Stimulated activated naive B cell treated with anti-CD40 and anti-IgM and Interleukin-4, amounts not matched to agents 10 μg/mL and 1 μg/mL and 100 μg/mL, for 72 hours (primary cell): ENCODE results near the gene AP2A1.

Source experiments
- ATAC-seq, 2 donors: fragments of 150-1000 bp; cut with Tn5 transposase; replicated peaks; 2 replicates each; pipeline ENCODE4 v1.10.0; 2021; ENCODE audit warnings: moderate library complexity in 1 of 2
- DNase-seq: peaks from one replicate; pipeline ENCODE4 v3.0.0; 2021
- H3K27ac Mint-ChIP-seq: one replicate; pipeline ENCODE4 v1.8.0; 2022; ENCODE audit warnings: mild to moderate bottlenecking, mixed read lengths
- H3K27me3 Mint-ChIP-seq, 2 donors: one replicate each; pipeline ENCODE4 v1.8.0; 2022; ENCODE audit warnings: mixed read lengths in 2 of 2
- H3K36me3 Mint-ChIP-seq, 2 donors: one replicate each; pipeline ENCODE4 v1.8.0; 2022; ENCODE audit warnings: mixed read lengths in 2 of 2, mild to moderate bottlenecking in 1 of 2
- H3K4me1 Mint-ChIP-seq, 2 donors: one replicate each; pipeline ENCODE4 v1.8.0; 2022; ENCODE audit warnings: mixed read lengths in 2 of 2, mild to moderate bottlenecking in 1 of 2
- H3K4me3 Mint-ChIP-seq, 2 donors: one replicate each; pipeline ENCODE4 v1.8.0; 2022; ENCODE audit warnings: mild to moderate bottlenecking in 2 of 2, mixed read lengths in 2 of 2, moderate library complexity in 1 of 2
- H3K9me3 Mint-ChIP-seq, 2 donors: one replicate each; pipeline ENCODE4 v1.8.0; 2022; ENCODE audit warnings: mixed read lengths in 2 of 2, mild to moderate bottlenecking in 1 of 2

The AP2A1 gene

DNA sequence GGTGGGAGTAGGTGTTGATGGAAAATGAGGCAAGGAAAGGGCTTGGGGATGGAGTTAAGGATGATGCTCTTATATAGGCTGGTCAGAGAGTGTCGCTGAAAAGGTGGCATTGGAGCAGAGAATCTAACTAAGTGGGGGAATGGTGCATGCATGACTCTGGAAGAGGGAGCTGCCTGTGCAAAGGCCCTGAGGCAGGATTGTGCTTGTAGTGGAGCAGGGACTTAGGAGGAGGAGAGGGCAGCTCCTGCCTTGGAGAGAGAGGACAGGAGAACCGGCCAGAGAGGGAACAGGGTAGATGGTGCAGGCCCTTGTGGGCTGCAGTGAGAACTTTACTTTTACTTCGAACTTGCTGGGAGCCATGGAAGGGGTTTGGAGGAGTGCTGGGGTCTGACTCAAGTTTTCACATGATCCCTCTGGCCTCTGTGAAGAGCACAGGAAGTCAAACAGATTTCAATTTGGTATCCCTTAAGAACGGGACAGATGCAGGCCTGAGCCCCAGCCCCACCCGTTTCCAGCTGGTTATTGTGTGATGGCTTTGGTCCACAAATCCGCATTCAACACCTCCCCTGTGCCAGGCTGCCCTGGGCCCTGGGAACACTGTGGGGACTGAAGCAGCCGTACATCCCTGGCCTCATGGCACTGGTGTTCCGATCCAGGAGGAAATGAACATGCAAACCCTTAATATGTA is 7.0 kb downstream of the AP2A1 start:
- DNase-seq (no peak), ATAC-seq (no peak)
- Mint-ChIP-seq H3K36me3 (peaks cover 27 to 29% of the 10 kb centered on the region in 2 donors), H3K9me3 (no peaks in the 10 kb centered on the region), H3K4me1 (peaks cover 15 to 19% of the 10 kb centered on the region in 2 donors), H3K27me3 (no peaks in the 10 kb centered on the region), H3K27ac (no peak overlapping the region), H3K4me3 (no peak overlapping the region)

DNA sequence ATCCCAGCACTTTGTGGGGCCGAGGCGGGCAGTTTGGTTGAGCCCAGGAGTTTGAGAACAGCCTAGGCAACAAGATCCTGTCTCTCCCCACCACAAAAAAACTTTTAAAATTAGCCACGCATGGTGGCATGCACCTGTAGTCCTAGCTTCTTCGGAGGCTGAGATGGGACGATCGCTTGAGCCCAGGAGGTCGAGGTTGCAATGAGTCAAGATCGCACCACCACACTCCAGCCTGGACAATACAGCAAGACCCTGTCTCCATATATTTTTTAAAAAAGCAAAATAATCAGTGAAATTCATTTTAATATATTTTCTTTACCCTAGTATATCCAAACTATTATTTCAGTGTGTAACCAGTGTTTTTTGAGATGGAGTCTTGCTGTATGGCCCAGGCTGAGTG is 8.2 kb downstream of the AP2A1 start:
- Mint-ChIP-seq H3K36me3 (peaks cover 23 to 26% of the 10 kb centered on the region in 2 donors), H3K9me3 (no peaks in the 10 kb centered on the region), H3K4me1 (peaks cover 16 to 17% of the 10 kb centered on the region in 2 donors), H3K27ac (no peak overlapping the region), H3K27me3 (no peaks in the 10 kb centered on the region), H3K4me3 (no peak overlapping the region)
- no peak for ATAC-seq
- DNase-seq: no peak

DNA sequence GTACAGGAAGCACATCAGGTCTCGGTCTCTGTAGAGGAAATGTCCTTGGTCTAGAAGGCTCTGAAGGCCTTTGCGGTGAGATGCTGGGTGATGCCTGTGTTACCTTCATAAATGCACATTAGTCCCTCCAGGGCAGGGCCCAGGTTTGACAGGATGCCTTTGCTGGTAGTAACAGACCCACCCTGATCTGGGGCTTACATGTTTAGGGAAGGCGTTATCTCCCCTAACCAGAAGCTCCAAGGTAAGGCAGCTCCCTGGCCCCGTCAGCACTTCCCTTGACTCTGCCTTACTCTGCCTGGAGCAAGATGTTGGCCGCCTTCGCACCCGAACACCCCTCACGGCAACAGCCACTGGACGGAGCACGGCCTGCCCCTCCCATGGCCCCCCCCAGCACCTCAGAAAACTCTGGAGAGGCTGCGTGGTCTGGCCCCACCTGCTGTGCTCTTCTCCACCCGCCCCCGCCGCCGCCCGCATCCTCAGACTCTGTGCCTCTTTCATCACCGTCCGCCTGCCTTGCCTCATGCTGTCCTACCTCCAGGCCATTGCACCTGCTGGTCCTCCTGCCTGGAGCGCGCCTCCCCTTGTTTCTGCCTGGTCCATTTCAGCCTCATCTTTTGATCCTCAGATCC is 9.1 kb downstream of the AP2A1 start:
- no peaks in the 10 kb centered on the region for H3K9me3 Mint-ChIP-seq
- H3K27me3 Mint-ChIP-seq: no peaks in the 10 kb centered on the region
- no peak for DNase-seq
- H3K4me3 Mint-ChIP-seq: no peak overlapping the region
- peaks cover 29 to 35% of the 10 kb centered on the region in 2 donors for H3K36me3 Mint-ChIP-seq
- peaks cover 24 to 25% of the 10 kb centered on the region in 2 donors for H3K4me1 Mint-ChIP-seq
- no peak for ATAC-seq
- peak overlapping the region; percentile 37 for H3K27ac Mint-ChIP-seq

DNA sequence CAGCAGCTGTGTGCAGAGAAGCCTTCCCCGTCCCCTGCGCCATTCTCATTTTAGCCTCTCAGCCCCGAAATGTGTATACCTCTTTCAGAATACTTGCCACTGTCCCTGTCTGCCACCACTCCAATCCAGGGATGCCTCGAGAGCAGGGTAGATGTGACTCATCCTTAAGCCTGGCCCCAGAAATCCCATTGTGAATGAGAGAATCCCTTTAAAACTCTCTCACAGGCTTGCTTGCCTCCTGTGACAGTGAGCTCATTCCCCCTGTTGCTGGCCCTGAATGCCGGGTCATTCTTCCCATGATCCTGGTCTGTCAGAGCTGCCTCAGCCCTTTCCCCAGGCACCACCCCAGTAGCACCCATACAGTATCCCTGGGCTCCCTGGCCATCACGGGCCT is 9.6 kb downstream of the AP2A1 start:
- H3K27ac Mint-ChIP-seq: peak overlapping the region; percentile 37
- peaks cover 29 to 30% of the 10 kb centered on the region in 2 donors for H3K4me1 Mint-ChIP-seq
- peaks cover 32 to 40% of the 10 kb centered on the region in 2 donors for H3K36me3 Mint-ChIP-seq
- no peaks in the 10 kb centered on the region for H3K27me3 Mint-ChIP-seq
- ATAC-seq (no peak), DNase-seq (no peak)
- H3K4me3 Mint-ChIP-seq: no peak overlapping the region
- H3K9me3 Mint-ChIP-seq: no peaks in the 10 kb centered on the region

DNA sequence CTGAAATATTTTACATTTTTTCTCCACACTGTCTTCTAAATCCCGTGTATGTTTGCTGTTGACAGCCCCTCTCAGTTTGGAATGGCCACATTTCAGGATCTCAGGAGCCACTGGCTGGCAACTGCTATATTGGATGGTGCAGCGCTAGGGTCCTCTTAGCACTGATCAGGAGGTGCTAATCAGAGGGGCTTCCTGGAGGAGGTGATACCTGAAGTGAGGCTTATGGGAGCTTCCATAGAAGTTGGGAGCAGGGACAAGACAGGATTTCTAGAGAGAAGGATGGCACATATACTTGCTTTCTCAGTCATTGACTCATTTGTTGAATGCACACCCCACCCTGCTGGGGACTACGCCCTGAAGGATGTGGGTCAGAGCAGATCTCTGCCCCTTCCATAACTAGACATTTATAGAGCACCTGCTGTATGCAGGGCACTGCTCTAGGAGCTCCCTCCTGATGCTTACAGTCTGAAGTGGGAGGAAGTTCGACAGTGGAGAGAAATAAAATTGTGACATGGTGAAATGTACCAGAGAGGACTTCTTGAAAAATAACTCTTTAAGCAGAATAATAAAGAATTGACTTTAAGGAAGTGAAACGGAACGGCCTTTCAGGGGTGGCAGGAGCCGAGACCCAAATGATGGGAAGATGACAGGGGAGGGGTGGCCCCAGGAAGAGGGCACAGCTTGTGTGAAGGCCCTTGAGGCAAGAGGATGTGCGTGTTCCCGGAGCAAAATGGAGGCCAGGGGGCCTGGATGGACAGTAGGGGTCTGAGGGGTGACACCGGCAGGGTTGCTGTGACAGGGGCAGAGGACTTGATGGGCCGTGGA is 13.1 kb downstream of the AP2A1 start:
- no peaks in the 10 kb centered on the region for H3K27me3 Mint-ChIP-seq
- peaks cover 22 to 23% of the 10 kb centered on the region in 2 donors for H3K4me1 Mint-ChIP-seq
- peaks cover 36 to 52% of the 10 kb centered on the region in 2 donors for H3K36me3 Mint-ChIP-seq
- H3K27ac Mint-ChIP-seq: peak overlapping the region; percentile 95
- no peaks in the 10 kb centered on the region for H3K9me3 Mint-ChIP-seq
- DNase-seq (peak; percentile 21), ATAC-seq (peak; percentile 91 to 92)
- peak overlapping the region; percentile 46 to 70 for H3K4me3 Mint-ChIP-seq

DNA sequence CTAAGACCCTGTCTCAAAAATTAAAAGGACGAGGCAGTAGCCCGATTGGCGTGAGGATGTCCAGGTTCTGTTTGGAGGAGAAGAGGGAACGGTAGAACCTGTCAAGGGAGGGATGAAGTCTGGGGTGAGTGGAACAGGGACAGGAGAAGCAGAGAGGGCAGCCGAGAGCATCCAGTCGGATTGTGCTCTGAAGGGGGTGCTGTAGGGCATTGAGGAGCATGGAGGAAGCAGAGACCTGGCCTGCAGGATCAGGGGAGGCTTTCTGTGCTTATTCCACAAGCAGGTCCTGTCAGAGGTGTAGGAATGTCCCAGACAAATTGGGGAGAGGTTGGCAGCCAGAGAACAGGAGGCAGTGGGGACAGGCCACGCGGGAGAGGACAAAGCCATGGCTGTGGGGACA is 14.1 kb downstream of the AP2A1 start:
- Mint-ChIP-seq H3K4me3 (peak overlapping the region; percentile 3 to 14), H3K36me3 (peaks cover 42 to 58% of the 10 kb centered on the region in 2 donors), H3K27me3 (no peaks in the 10 kb centered on the region), H3K4me1 (peaks cover 22 to 23% of the 10 kb centered on the region in 2 donors), H3K9me3 (no peaks in the 10 kb centered on the region), H3K27ac (peak overlapping the region; percentile 95)
- no peak for DNase-seq
- no peak for ATAC-seq

DNA sequence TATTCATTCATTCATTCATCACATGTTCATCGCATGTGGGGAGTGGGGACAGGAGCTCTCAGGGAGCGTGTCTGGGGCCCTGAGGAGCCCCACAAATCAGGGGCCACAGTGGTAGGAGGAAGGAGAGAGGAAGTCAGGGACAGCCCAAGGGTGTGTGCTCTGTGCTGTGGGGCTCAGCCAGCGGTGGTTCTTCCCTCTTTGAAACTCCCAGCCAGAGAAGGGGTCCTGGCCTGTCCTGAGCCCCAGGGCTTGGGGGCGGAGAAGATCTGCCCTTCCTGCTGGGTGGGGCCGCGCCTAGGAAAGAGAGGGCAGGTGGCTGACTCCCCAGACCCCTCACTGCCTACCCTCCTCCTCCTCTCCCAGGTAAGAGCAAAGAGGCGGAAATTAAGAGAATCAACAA is 14.6 kb downstream of the AP2A1 start:
- Mint-ChIP-seq H3K27me3 (no peaks in the 10 kb centered on the region), H3K4me3 (no peak overlapping the region), H3K27ac (peak overlapping the region; percentile 95), H3K36me3 (peaks cover 40 to 57% of the 10 kb centered on the region in 2 donors), H3K9me3 (no peaks in the 10 kb centered on the region), H3K4me1 (peaks cover 21 to 23% of the 10 kb centered on the region in 2 donors)
- ATAC-seq: no peak
- DNase-seq: no peak

DNA sequence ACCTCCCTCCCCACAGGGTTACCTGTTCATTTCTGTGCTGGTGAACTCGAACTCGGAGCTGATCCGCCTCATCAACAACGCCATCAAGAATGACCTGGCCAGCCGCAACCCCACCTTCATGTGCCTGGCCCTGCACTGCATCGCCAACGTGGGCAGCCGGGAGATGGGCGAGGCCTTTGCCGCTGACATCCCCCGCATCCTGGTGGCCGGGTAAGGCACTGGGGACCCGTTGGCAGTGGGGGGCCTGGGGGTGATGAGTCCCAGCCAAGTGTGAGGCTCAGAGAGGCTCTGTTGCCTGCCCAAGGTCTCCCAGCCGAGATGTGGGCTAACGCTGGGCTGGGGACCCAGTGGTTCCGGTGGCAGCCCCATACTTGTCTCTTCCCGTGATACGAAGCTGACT is 15.7 kb downstream of the AP2A1 start:
- Mint-ChIP-seq H3K27ac (peak overlapping the region; percentile 47), H3K27me3 (no peaks in the 10 kb centered on the region)

DNA sequence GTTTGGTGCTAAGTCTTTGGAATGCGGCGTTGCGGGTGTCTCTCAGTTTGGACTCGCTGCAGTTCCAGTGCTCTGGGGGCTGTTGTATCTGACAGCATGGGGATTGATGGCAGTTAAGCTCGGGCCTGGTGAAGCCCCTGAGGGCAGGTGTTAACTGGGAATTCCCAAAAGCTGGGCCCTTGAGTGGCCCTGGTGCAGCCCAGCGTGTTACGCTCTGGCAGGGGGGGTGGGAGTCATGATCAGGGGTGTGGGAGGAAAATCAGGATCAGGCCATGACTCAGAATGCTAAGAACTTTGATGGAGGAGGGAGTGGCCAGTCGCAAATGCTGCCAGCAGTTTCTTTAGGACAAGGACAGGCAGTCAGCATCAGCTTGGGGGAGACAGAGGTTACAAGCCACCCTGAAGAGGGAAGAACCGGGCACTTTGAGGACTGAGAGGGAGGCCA is 19.6 kb downstream of the AP2A1 start:
- Mint-ChIP-seq H3K4me1 (peaks cover 2 to 4% of the 10 kb centered on the region in 2 donors), H3K9me3 (no peaks in the 10 kb centered on the region), H3K27ac (peak overlapping the region; percentile 31), H3K27me3 (no peaks in the 10 kb centered on the region), H3K4me3 (no peak overlapping the region), H3K36me3 (peaks cover 43 to 74% of the 10 kb centered on the region in 2 donors)
- DNase-seq: no peak
- ATAC-seq: no peak

More for the DNA sequence above, 15.7 kb downstream of the AP2A1 start:
- peaks cover 23% of the 10 kb centered on the region in 2 donors for H3K4me1 Mint-ChIP-seq
- H3K9me3 Mint-ChIP-seq: no peaks in the 10 kb centered on the region
- DNase-seq (no peak), ATAC-seq (no peak)
- peaks cover 42 to 62% of the 10 kb centered on the region in 2 donors for H3K36me3 Mint-ChIP-seq
- no peak overlapping the region for H3K4me3 Mint-ChIP-seq

DNA sequence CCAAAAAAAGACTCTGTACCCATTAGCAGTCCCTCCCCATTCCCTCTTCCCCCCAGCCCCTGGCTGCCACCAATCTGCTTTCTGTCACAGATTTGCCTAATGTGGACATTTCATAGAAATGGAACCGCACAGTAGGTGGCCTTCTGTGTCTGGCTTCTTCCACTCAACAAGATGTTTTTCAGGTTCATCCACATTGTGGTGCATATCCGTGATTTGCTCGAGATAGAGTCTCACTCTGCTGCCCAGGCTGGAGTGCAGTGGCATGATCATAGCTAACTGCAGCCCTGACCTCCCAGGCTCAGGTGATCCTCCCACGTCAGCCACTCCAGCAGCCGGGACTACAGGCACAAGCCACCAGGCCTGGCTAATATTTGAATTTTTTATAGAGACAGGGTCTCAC is 20.9 kb downstream of the AP2A1 start:
- DNase-seq (no peak), ATAC-seq (no peak)
- H3K36me3 Mint-ChIP-seq: peaks cover 52 to 73% of the 10 kb centered on the region in 2 donors
- H3K9me3 Mint-ChIP-seq: no peaks in the 10 kb centered on the region
- no peak overlapping the region for H3K4me3 Mint-ChIP-seq
- H3K27ac Mint-ChIP-seq: no peak overlapping the region
- no peaks in the 10 kb centered on the region for H3K27me3 Mint-ChIP-seq
- peaks cover 0 to 4% of the 10 kb centered on the region in 2 donors for H3K4me1 Mint-ChIP-seq

DNA sequence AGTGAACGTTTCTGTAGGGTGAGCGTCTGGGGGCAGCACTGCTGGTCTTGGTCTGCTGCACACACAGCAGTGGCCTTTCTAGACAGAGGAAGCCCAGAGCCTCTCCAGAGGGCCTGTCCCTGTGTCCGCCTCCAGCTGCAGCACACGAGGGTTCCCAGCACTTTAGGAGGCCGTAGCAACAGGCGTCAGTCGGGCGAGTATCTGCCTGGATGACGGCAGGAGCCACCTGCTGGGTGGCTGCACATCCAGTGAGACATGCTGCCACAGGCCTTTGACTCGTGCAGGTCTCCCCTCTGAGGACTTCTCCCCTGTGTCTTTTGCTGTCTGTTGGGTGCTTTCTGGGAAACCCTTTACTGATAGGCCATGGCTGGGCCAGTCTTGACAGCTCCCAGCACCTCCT is 22.1 kb downstream of the AP2A1 start:
- no peaks in the 10 kb centered on the region for H3K9me3 Mint-ChIP-seq

DNA sequence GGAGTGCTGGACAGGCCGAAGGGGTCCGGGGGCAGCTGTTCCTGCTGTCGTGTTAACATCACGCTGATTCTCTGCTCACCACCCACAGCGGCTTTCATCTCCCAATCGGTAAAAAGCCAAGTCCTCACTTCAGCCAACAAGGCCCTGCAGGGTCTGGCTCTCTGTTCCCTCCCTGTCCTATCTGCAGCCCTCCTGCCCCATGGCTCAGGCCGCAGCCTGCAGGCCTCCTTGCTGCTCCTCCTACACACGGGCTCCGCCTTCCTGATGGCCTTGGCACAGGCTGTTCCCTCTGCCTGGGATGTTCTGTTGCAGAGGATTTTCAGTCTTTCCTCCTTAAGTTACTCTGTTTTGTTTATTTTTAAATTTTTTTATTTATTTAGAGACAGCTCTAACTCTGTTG is 24.1 kb downstream of the AP2A1 start:
- ATAC-seq: no peak
- Mint-ChIP-seq H3K27me3 (no peaks in the 10 kb centered on the region), H3K4me3 (no peak overlapping the region)

More for the DNA sequence above, 22.1 kb downstream of the AP2A1 start:
- H3K4me1 Mint-ChIP-seq: peaks cover 6 to 9% of the 10 kb centered on the region in 2 donors
- H3K27ac Mint-ChIP-seq: no peak overlapping the region
- H3K36me3 Mint-ChIP-seq: peaks cover 49 to 71% of the 10 kb centered on the region in 2 donors
- H3K27me3 Mint-ChIP-seq: no peaks in the 10 kb centered on the region
- ATAC-seq: no peak
- no peak overlapping the region for H3K4me3 Mint-ChIP-seq
- no peak for DNase-seq

DNA sequence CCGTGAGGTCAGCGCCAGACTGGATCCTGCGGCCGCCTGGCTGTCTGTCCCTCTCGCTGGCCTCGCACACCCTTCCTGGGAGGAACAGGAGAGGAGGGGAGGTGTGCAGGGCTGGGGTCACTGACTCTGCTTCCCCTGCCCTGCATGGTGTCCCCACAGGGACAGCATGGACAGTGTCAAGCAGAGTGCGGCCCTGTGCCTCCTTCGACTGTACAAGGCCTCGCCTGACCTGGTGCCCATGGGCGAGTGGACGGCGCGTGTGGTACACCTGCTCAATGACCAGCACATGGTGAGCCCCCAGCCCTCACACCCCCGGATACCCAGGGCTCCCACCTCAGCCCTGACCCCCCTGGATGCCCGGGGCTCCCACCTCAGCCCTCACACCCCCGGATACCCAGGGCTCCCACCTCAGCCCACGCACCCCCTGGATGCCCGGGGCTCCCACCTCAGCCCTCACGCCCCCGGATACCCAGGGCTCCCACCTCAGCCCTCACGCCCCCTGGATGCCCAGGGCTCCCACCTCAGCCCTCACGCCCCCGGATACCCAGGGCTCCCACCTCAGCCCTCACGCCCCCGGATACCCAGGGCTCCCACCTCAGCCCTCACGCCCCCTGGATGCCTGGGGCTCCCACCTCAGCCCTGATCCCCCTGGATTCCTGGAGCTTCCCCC is 25.1 kb downstream of the AP2A1 start:
- Mint-ChIP-seq H3K9me3 (no peaks in the 10 kb centered on the region), H3K27ac (no peak overlapping the region), H3K27me3 (no peaks in the 10 kb centered on the region), H3K36me3 (peaks cover 55 to 77% of the 10 kb centered on the region in 2 donors), H3K4me3 (no peak overlapping the region), H3K4me1 (peaks cover 4 to 6% of the 10 kb centered on the region in 2 donors)
- DNase-seq: no peak
- no peak for ATAC-seq

More for the DNA sequence above, 24.1 kb downstream of the AP2A1 start:
- DNase-seq: no peak
- peaks cover 54 to 78% of the 10 kb centered on the region in 2 donors for H3K36me3 Mint-ChIP-seq
- H3K4me1 Mint-ChIP-seq: peaks cover 6 to 9% of the 10 kb centered on the region in 2 donors
- no peak overlapping the region for H3K27ac Mint-ChIP-seq
- no peaks in the 10 kb centered on the region for H3K9me3 Mint-ChIP-seq
